HEK293 (cell line): ENCODE measurements around the gene MTARC2.
A peak's percentile ranks its signal among the peaks of the same experiment; 100 is the strongest.

Source experiments
- ATF2 ChIP-seq: fragments of 450-650 bp; formaldehyde crosslinking; IDR thresholded peaks from 2 replicates; pipeline ENCODE4 v1.5.1; 2016; ENCODE audit warnings: missing biosample characterization, missing genetic modification characterization, low read depth
- BCL6B ChIP-seq: fragments of 450-650 bp; formaldehyde crosslinking; IDR thresholded peaks from 2 replicates; pipeline ENCODE4 v1.5.1; 2017; ENCODE audit warnings: missing biosample characterization, missing genetic modification characterization
- HOXA7 ChIP-seq: sonication (generic); formaldehyde crosslinking; IDR thresholded peaks from 2 replicates; pipeline ENCODE4 v1.8.1; 2022; ENCODE audit warnings: missing genetic modification reagents, borderline replicate concordance
- KLF7 ChIP-seq: fragments of 450-650 bp; formaldehyde crosslinking; IDR thresholded peaks from 2 replicates; pipeline ENCODE4 v1.5.1; 2016; ENCODE audit warnings: missing biosample characterization, missing genetic modification characterization, borderline replicate concordance
- PATZ1 ChIP-seq: fragments of 450-650 bp; formaldehyde crosslinking; IDR thresholded peaks from 2 replicates; pipeline ENCODE4 v1.5.1; 2016; ENCODE audit warnings: missing biosample characterization, missing genetic modification characterization
- SALL2 ChIP-seq: fragments of 450-650 bp; formaldehyde crosslinking; IDR thresholded peaks from 2 replicates; pipeline ENCODE4 v1.5.0; 2017; ENCODE audit warnings: missing biosample characterization, mild to moderate bottlenecking, missing genetic modification characterization, borderline replicate concordance
- SCRT2 ChIP-seq: fragments of 450-650 bp; formaldehyde crosslinking; IDR thresholded peaks from 2 replicates; pipeline ENCODE4 v1.5.1; 2016; ENCODE audit warnings: missing biosample characterization, missing genetic modification characterization
- SETDB1 ChIP-seq: IDR thresholded peaks from one replicate; pipeline ENCODE4 v1.6.1; 2017; ENCODE audit warnings: mild to moderate bottlenecking, low read length, moderate library complexity, mixed read lengths; ENCODE audit not compliant: insufficient read length
- TRIM28 ChIP-seq: IDR thresholded peaks from 2 replicates; pipeline ENCODE4 v1.6.1; 2011; ENCODE audit warnings: low read length, control low read depth, borderline replicate concordance
- ZFHX2 ChIP-seq: fragments of 450-650 bp; formaldehyde crosslinking; conservative IDR thresholded peaks from 2 replicates; pipeline ENCODE4 v1.5.1; 2016; ENCODE audit warnings: missing biosample characterization, missing genetic modification characterization
- ZFP37 ChIP-seq: fragments of 450-650 bp; formaldehyde crosslinking; IDR thresholded peaks from 2 replicates; pipeline ENCODE4 v1.5.1; 2016; ENCODE audit warnings: missing biosample characterization, missing genetic modification characterization
- ZIC2 ChIP-seq: fragments of 450-650 bp; formaldehyde crosslinking; IDR thresholded peaks from 2 replicates; pipeline ENCODE4 v1.5.1; 2016; ENCODE audit warnings: missing biosample characterization, missing genetic modification characterization
- ZNF184 ChIP-seq: fragments of 450-650 bp; IDR thresholded peaks from 2 replicates; pipeline ENCODE4 v1.5.1; 2018; ENCODE audit warnings: missing biosample characterization, mild to moderate bottlenecking, missing genetic modification characterization
- ZNF266 ChIP-seq: fragments of 450-650 bp; formaldehyde crosslinking; IDR thresholded peaks from 2 replicates; pipeline ENCODE4 v1.5.1; 2016; ENCODE audit warnings: missing biosample characterization, missing genetic modification characterization, low read depth
- ZNF292 ChIP-seq: fragments of 450-650 bp; formaldehyde crosslinking; IDR thresholded peaks from 2 replicates; pipeline ENCODE4 v1.5.1; 2016; ENCODE audit warnings: low read depth, missing biosample characterization, missing genetic modification characterization, borderline replicate concordance
- ZNF341 ChIP-seq: fragments of 450-650 bp; formaldehyde crosslinking; IDR thresholded peaks from 2 replicates; pipeline ENCODE4; 2016; ENCODE audit warnings: low read depth, missing biosample characterization, missing genetic modification characterization
- ZNF473 ChIP-seq: fragments of 450-650 bp; formaldehyde crosslinking; IDR thresholded peaks from 2 replicates; pipeline ENCODE4 v1.5.1; 2017; ENCODE audit warnings: missing biosample characterization, missing genetic modification characterization
- ZNF529 ChIP-seq: fragments of 450-650 bp; formaldehyde crosslinking; IDR thresholded peaks from 2 replicates; pipeline ENCODE4 v1.5.1; 2017; ENCODE audit warnings: missing genetic modification characterization, missing biosample characterization; ENCODE audit not compliant: insufficient replicate concordance
- ZNF621 ChIP-seq: fragments of 450-650 bp; formaldehyde crosslinking; IDR thresholded peaks from 2 replicates; pipeline ENCODE4 v1.5.1; 2017; ENCODE audit warnings: missing biosample characterization, missing genetic modification characterization
- ZNF677 ChIP-seq: fragments of 450-650 bp; IDR thresholded peaks from 2 replicates; pipeline ENCODE4 v1.5.0; 2018; ENCODE audit warnings: missing biosample characterization, mild to moderate bottlenecking, missing genetic modification characterization, moderate library complexity
- ZNF830 ChIP-seq: fragments of 450-650 bp; IDR thresholded peaks from 2 replicates; pipeline ENCODE4 v1.5.0; 2018; ENCODE audit warnings: missing biosample characterization, missing genetic modification characterization, low read depth, mild to moderate bottlenecking, moderate library complexity
- ZNF837 ChIP-seq: fragments of 450-650 bp; formaldehyde crosslinking; IDR thresholded peaks from 2 replicates; pipeline ENCODE4 v1.5.1; 2016; ENCODE audit warnings: missing biosample characterization, missing genetic modification characterization
- ZXDB ChIP-seq: fragments of 450-650 bp; formaldehyde crosslinking; IDR thresholded peaks from 2 replicates; pipeline ENCODE4 v1.5.1; 2016; ENCODE audit warnings: missing biosample characterization, missing genetic modification characterization
- TF ChIP-seq, protein P1 (sequence below): fragments of 450-650 bp; formaldehyde crosslinking; IDR thresholded peaks from 2 replicates; pipeline ENCODE4 v1.5.1; 2016; ENCODE audit warnings: missing biosample characterization, missing genetic modification characterization
- TF ChIP-seq, protein P2 (sequence below): fragments of 450-650 bp; formaldehyde crosslinking; IDR thresholded peaks from 2 replicates; pipeline ENCODE4 v1.5.1; 2016; ENCODE audit warnings: missing biosample characterization, missing genetic modification characterization
- TF ChIP-seq, protein P3 (sequence below): IDR thresholded peaks from 2 replicates; pipeline ENCODE4 v1.6.1; 2011; ENCODE audit warnings: mild to moderate bottlenecking, low read depth, low read length, borderline replicate concordance
- TF ChIP-seq, protein P4 (sequence below): fragments of 450-650 bp; formaldehyde crosslinking; IDR thresholded peaks from 2 replicates; pipeline ENCODE4 v1.5.1; 2016; ENCODE audit warnings: missing biosample characterization, missing genetic modification characterization

Gene MTARC2

DNA sequence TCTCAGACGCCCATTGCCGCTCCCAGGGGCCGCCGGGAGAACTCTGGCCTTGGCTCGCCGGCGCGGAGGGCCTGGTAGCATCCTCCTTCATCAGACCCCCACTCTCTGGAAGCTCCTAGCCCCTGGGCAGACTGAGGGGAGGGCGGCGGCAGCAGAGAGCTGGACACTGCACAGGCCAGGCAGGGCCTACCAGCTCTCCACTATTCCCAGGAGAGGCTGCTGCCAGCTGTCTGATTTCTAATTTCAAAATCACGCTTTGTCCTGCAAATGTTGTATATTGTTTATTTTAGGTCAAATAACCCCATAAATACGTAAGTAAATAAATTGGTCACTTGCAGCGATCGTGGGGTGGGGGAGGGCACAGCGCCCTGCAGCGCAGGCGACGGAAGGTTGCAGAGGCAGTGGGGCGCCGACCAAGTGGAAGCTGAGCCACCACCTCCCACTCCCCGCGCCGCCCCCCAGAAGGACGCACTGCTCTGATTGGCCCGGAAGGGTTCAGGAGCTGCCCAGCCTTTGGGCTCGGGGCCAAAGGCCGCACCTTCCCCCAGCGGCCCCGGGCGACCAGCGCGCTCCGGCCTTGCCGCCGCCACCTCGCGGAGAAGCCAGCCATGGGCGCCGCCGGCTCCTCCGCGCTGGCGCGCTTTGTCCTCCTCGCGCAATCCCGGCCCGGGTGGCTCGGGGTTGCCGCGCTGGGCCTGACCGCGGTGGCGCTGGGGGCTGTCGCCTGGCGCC lies 38.4 kb downstream of the MTARC2 start, which contains the start of gene MTARC1 (continued):
- TF ChIP-seq, protein P1, sequence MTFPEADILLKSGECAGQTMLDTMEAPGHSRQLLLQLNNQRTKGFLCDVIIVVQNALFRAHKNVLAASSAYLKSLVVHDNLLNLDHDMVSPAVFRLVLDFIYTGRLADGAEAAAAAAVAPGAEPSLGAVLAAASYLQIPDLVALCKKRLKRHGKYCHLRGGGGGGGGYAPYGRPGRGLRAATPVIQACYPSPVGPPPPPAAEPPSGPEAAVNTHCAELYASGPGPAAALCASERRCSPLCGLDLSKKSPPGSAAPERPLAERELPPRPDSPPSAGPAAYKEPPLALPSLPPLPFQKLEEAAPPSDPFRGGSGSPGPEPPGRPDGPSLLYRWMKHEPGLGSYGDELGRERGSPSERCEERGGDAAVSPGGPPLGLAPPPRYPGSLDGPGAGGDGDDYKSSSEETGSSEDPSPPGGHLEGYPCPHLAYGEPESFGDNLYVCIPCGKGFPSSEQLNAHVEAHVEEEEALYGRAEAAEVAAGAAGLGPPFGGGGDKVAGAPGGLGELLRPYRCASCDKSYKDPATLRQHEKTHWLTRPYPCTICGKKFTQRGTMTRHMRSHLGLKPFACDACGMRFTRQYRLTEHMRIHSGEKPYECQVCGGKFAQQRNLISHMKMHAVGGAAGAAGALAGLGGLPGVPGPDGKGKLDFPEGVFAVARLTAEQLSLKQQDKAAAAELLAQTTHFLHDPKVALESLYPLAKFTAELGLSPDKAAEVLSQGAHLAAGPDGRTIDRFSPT, result peak; percentile 79
- TF ChIP-seq, protein P2, sequence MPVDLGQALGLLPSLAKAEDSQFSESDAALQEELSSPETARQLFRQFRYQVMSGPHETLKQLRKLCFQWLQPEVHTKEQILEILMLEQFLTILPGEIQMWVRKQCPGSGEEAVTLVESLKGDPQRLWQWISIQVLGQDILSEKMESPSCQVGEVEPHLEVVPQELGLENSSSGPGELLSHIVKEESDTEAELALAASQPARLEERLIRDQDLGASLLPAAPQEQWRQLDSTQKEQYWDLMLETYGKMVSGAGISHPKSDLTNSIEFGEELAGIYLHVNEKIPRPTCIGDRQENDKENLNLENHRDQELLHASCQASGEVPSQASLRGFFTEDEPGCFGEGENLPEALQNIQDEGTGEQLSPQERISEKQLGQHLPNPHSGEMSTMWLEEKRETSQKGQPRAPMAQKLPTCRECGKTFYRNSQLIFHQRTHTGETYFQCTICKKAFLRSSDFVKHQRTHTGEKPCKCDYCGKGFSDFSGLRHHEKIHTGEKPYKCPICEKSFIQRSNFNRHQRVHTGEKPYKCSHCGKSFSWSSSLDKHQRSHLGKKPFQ (tag by site-specific recombination), result peak; percentile 47; the same call in 1 of the 2 replicates
- TF ChIP-seq ZNF341 (tag by site-specific recombination) (peak; percentile 88), TRIM28 (peak; percentile 27; the same call in 1 of the 2 replicates), SALL2 (no peak), ZNF677 (no peak), BCL6B (tag by site-specific recombination) (no peak), SETDB1 (no peak), ZNF292 (tag by site-specific recombination) (no peak), ZXDB (tag by site-specific recombination) (peak; percentile 74), ZNF529 (tag by site-specific recombination) (no peak), ZIC2 (tag by site-specific recombination) (peak; percentile 90), ZNF837 (tag by site-specific recombination) (no peak), ZNF184 (no peak), SCRT2 (tag by site-specific recombination) (no peak), ZNF621 (no peak), HOXA7 (CRISPR knock-in tag) (no peak), ZNF266 (tag by site-specific recombination) (no peak), ZNF830 (tag by site-specific recombination) (no peak), ZNF473 (tag by site-specific recombination) (no peak), ATF2 (tag by site-specific recombination) (no peak), ZFHX2 (tag by site-specific recombination) (peak; percentile 83), ZFP37 (tag by site-specific recombination) (0 out of 2 replicates have a peak, but pooled peaks have one; percentile 63), PATZ1 (tag by site-specific recombination) (peak; percentile 91), KLF7 (tag by site-specific recombination) (peak; percentile 79; the same call in 1 of the 2 replicates)
- TF ChIP-seq, protein P3, sequence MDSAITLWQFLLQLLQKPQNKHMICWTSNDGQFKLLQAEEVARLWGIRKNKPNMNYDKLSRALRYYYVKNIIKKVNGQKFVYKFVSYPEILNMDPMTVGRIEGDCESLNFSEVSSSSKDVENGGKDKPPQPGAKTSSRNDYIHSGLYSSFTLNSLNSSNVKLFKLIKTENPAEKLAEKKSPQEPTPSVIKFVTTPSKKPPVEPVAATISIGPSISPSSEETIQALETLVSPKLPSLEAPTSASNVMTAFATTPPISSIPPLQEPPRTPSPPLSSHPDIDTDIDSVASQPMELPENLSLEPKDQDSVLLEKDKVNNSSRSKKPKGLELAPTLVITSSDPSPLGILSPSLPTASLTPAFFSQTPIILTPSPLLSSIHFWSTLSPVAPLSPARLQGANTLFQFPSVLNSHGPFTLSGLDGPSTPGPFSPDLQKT, result no peak
- TF ChIP-seq, protein P4, sequence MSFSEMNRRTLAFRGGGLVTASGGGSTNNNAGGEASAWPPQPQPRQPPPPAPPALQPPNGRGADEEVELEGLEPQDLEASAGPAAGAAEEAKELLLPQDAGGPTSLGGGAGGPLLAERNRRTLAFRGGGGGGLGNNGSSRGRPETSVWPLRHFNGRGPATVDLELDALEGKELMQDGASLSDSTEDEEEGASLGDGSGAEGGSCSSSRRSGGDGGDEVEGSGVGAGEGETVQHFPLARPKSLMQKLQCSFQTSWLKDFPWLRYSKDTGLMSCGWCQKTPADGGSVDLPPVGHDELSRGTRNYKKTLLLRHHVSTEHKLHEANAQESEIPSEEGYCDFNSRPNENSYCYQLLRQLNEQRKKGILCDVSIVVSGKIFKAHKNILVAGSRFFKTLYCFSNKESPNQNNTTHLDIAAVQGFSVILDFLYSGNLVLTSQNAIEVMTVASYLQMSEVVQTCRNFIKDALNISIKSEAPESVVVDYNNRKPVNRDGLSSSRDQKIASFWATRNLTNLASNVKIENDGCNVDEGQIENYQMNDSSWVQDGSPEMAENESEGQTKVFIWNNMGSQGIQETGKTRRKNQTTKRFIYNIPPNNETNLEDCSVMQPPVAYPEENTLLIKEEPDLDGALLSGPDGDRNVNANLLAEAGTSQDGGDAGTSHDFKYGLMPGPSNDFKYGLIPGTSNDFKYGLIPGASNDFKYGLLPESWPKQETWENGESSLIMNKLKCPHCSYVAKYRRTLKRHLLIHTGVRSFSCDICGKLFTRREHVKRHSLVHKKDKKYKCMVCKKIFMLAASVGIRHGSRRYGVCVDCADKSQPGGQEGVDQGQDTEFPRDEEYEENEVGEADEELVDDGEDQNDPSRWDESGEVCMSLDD (tag by site-specific recombination), result peak; percentile 66; the same call in 1 of the 2 replicates
